Liver (tissue), 3 donors: ENCODE measurements around the gene DACH1.

ENCODE experiments used
- GABPA ChIP-seq, 2 donors: IDR thresholded peaks in 1 of 2; conservative IDR thresholded peaks in 1 of 2; 2 replicates each; pipeline ENCODE4 v1.6.1; 2016; ENCODE audit warnings: antibody characterized with exemption in 2 of 2, mild to moderate bottlenecking in 1 of 2, moderate library complexity in 1 of 2
- NR2F2 ChIP-seq: IDR thresholded peaks from 2 replicates; pipeline ENCODE4 v1.6.1; 2016; ENCODE audit warnings: antibody characterized with exemption
- TF ChIP-seq, protein P1 (sequence below): fragments of 150-350 bp; IDR thresholded peaks from 2 replicates; pipeline ENCODE4 v1.5.1; 2017; ENCODE audit warnings: improper control_type of control experiment, low read depth, low read length; ENCODE audit not compliant: missing input control
- donor health status: healthy.
- donor health status: healthy.

DNA sequence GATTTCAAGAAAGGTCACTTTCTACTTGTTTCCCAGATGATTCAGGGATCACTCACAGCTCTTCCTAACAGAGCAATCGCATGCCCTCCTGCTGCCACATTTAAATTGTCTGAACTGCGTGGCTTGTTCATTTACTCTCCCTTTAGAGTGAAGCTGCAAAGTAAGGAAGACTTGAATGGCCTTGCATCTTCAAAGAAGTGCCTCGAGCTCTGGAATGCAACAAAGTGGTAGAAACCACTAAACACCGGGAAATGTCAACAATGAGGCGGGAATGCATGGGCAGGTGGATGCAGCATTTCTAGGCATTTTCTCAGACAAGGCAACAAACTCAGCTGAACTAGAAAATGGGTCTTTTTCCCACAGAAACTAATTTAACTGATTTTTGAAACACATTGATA lies 10.3 kb upstream of the DACH1 start:
- TF ChIP-seq GABPA (IDR thresholded peaks at IDR 0.05 in 1 of 2, conservative IDR thresholded peaks at IDR 0.05 in 1 of 2): no peak
- TF ChIP-seq, protein P1, sequence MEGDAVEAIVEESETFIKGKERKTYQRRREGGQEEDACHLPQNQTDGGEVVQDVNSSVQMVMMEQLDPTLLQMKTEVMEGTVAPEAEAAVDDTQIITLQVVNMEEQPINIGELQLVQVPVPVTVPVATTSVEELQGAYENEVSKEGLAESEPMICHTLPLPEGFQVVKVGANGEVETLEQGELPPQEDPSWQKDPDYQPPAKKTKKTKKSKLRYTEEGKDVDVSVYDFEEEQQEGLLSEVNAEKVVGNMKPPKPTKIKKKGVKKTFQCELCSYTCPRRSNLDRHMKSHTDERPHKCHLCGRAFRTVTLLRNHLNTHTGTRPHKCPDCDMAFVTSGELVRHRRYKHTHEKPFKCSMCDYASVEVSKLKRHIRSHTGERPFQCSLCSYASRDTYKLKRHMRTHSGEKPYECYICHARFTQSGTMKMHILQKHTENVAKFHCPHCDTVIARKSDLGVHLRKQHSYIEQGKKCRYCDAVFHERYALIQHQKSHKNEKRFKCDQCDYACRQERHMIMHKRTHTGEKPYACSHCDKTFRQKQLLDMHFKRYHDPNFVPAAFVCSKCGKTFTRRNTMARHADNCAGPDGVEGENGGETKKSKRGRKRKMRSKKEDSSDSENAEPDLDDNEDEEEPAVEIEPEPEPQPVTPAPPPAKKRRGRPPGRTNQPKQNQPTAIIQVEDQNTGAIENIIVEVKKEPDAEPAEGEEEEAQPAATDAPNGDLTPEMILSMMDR: no peak
- TF ChIP-seq NR2F2: no peak
